ENCODE measurements around the gene DBF4B. TPM values are rescaled to one million over a fixed set of nuclear protein-coding genes. Genes with fewer than 3 reads are reported as not detected.
A peak's percentile ranks its signal among the peaks of the same experiment; 100 is the strongest.

The DBF4B gene
- total and polyA plus RNA-seq, 4 donors, result 0.44 to 4.5 (median 1.0) TPM

GRCh38 chr17:44781551-44782325 is 73.3 kb downstream of the DBF4B start:
- H3K4me3 ChIP-seq (ENCODE audit: low read depth in 1 of 3, low read length in 3 of 3), result no peak overlapping the region
- no peak for DNase-seq (ENCODE audit: low spot score)
- H3K9ac ChIP-seq (ENCODE audit: low read depth in 1 of 2, low read length in 2 of 2), result no peak overlapping the region
- peak overlapping the region in 1 of 2 donors; percentile 1 for H3K27ac ChIP-seq (ENCODE audit: low read depth in 1 of 2, low read length in 2 of 2)
- H3K9me3 ChIP-seq (ENCODE audit: control insufficient read depth in 4 of 4, low read length in 3 of 4), result no peaks in the 10 kb centered on the region
- WGBS, result 64% methylated on average over 17 of the region's 17 CpGs
- H3K36me3 ChIP-seq (ENCODE audit: control insufficient read depth in 4 of 4, insufficient read depth in 3 of 4, low read depth in 1 of 4, low read length in 3 of 4), result no peaks in the 10 kb centered on the region
- peaks cover 0 to 2% (median 0%) of the 10 kb centered on the region in 4 donors for H3K27me3 ChIP-seq (ENCODE audit: control insufficient read depth in 4 of 4, insufficient read depth in 4 of 4, low read length in 3 of 4)
- H3K4me1 ChIP-seq (ENCODE audit: control insufficient read depth in 4 of 4, insufficient read depth in 4 of 4, low read length in 3 of 4), result peaks cover 0 to 8% (median 3%) of the 10 kb centered on the region in 4 donors
- TF ChIP-seq, protein P1, sequence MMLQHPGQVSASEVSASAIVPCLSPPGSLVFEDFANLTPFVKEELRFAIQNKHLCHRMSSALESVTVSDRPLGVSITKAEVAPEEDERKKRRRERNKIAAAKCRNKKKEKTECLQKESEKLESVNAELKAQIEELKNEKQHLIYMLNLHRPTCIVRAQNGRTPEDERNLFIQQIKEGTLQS (IDR thresholded peaks at IDR 0.05), result no peak
- TF ChIP-seq YY1 (IDR thresholded peaks at IDR 0.05) (no peak), RAD21 (IDR thresholded peaks at IDR 0.05) (no peak), FOXA1 (IDR thresholded peaks at IDR 0.05) (no peak), NR2F2 (IDR thresholded peaks at IDR 0.05) (no peak), GABPA (IDR thresholded peaks at IDR 0.05 in 1 of 2, conservative IDR thresholded peaks at IDR 0.05 in 1 of 2) (no peak), RXRA (IDR thresholded peaks at IDR 0.05) (no peak), CTCF (IDR thresholded peaks at IDR 0.05; ENCODE audit: low read depth, low read length, missing input control) (no peak), FOXA2 (IDR thresholded peaks at IDR 0.05) (no peak), TAF1 (conservative IDR thresholded peaks at IDR 0.05) (no peak), SP1 (IDR thresholded peaks at IDR 0.05) (no peak), HNF4A (conservative IDR thresholded peaks at IDR 0.05) (no peak), HNF4G (IDR thresholded peaks at IDR 0.05) (no peak), EGR1 (IDR thresholded peaks at IDR 0.05; ENCODE audit: low read depth in 2 of 2) (no peak)
- TF ChIP-seq, protein P2, sequence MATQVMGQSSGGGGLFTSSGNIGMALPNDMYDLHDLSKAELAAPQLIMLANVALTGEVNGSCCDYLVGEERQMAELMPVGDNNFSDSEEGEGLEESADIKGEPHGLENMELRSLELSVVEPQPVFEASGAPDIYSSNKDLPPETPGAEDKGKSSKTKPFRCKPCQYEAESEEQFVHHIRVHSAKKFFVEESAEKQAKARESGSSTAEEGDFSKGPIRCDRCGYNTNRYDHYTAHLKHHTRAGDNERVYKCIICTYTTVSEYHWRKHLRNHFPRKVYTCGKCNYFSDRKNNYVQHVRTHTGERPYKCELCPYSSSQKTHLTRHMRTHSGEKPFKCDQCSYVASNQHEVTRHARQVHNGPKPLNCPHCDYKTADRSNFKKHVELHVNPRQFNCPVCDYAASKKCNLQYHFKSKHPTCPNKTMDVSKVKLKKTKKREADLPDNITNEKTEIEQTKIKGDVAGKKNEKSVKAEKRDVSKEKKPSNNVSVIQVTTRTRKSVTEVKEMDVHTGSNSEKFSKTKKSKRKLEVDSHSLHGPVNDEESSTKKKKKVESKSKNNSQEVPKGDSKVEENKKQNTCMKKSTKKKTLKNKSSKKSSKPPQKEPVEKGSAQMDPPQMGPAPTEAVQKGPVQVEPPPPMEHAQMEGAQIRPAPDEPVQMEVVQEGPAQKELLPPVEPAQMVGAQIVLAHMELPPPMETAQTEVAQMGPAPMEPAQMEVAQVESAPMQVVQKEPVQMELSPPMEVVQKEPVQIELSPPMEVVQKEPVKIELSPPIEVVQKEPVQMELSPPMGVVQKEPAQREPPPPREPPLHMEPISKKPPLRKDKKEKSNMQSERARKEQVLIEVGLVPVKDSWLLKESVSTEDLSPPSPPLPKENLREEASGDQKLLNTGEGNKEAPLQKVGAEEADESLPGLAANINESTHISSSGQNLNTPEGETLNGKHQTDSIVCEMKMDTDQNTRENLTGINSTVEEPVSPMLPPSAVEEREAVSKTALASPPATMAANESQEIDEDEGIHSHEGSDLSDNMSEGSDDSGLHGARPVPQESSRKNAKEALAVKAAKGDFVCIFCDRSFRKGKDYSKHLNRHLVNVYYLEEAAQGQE (IDR thresholded peaks at IDR 0.05), result no peak
- TF ChIP-seq, protein P3, sequence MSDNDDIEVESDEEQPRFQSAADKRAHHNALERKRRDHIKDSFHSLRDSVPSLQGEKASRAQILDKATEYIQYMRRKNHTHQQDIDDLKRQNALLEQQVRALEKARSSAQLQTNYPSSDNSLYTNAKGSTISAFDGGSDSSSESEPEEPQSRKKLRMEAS (IDR thresholded peaks at IDR 0.05), result no peak

- Histone ChIP-seq H3K4me3 (ENCODE audit: low read depth in 1 of 3, low read length in 3 of 3) (no peak overlapping the region), H3K36me3 (ENCODE audit: control insufficient read depth in 4 of 4, insufficient read depth in 3 of 4, low read depth in 1 of 4, low read length in 3 of 4) (no peaks in the 10 kb centered on the region), H3K27ac (ENCODE audit: low read depth in 1 of 2, low read length in 2 of 2) (no peak overlapping the region), H3K27me3 (ENCODE audit: control insufficient read depth in 4 of 4, insufficient read depth in 4 of 4, low read length in 3 of 4) (no peaks in the 10 kb centered on the region), H3K9me3 (ENCODE audit: control insufficient read depth in 4 of 4, low read length in 3 of 4) (no peaks in the 10 kb centered on the region), H3K9ac (ENCODE audit: low read depth in 1 of 2, low read length in 2 of 2) (no peak overlapping the region), H3K4me1 (ENCODE audit: control insufficient read depth in 4 of 4, insufficient read depth in 4 of 4, low read length in 3 of 4) (peaks cover 0 to 8% (median 3%) of the 10 kb centered on the region in 4 donors)
- 62% methylated on average over 11 of the region's 11 CpGs for WGBS
- no peak for DNase-seq (ENCODE audit: low spot score)
- no peak for TF ChIP-seq JUND (IDR thresholded peaks at IDR 0.05)
- no peak for TF ChIP-seq EGR1 (IDR thresholded peaks at IDR 0.05; ENCODE audit: low read depth in 2 of 2)
- no peak for TF ChIP-seq TAF1 (conservative IDR thresholded peaks at IDR 0.05)
- no peak for TF ChIP-seq GABPA (IDR thresholded peaks at IDR 0.05 in 1 of 2, conservative IDR thresholded peaks at IDR 0.05 in 1 of 2)
- TF ChIP-seq RXRA (IDR thresholded peaks at IDR 0.05), result no peak
- no peak for TF ChIP-seq NR2F2 (IDR thresholded peaks at IDR 0.05)
- TF ChIP-seq, protein P4, sequence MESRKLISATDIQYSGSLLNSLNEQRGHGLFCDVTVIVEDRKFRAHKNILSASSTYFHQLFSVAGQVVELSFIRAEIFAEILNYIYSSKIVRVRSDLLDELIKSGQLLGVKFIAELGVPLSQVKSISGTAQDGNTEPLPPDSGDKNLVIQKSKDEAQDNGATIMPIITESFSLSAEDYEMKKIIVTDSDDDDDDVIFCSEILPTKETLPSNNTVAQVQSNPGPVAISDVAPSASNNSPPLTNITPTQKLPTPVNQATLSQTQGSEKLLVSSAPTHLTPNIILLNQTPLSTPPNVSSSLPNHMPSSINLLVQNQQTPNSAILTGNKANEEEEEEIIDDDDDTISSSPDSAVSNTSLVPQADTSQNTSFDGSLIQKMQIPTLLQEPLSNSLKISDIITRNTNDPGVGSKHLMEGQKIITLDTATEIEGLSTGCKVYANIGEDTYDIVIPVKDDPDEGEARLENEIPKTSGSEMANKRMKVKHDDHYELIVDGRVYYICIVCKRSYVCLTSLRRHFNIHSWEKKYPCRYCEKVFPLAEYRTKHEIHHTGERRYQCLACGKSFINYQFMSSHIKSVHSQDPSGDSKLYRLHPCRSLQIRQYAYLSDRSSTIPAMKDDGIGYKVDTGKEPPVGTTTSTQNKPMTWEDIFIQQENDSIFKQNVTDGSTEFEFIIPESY (IDR thresholded peaks at IDR 0.05), result no peak
- TF ChIP-seq CTCF (IDR thresholded peaks at IDR 0.05; ENCODE audit: low read depth, low read length, missing input control), result no peak
- TF ChIP-seq, protein P1 (IDR thresholded peaks at IDR 0.05), result no peak
- TF ChIP-seq, protein P3 (IDR thresholded peaks at IDR 0.05), result no peak
Measured at GRCh38 chr17:44782326-44782850, 73.9 kb downstream of the DBF4B start.

All from liver (tissue), 9 donors.